ENCODE results near the gene SPEN. TPM values are rescaled to one million over a fixed set of nuclear protein-coding genes. Genes with fewer than 3 reads are reported as not detected.

SPEN gene
- total RNA-seq, 1 experiment from 2014 or later, result 46.4 TPM

GRCh38 chr1:15866721-15867201 lies 19.3 kb downstream of the SPEN start:
- no peak for DNase-seq
- H3K36me3 Mint-ChIP-seq (ENCODE audit: insufficient read depth, unreplicated experiment), result no peaks in the 10 kb centered on the region
- ChIA-PET POLR2A (no interaction called here), CTCF (interaction anchor here (2.2 kb wide), 1 partner anchor 51 kb away, joined by 8 read pairs; no protein-coding TSS in a partner anchor)
- no peak overlapping the region for H3K27ac Mint-ChIP-seq (ENCODE audit: unreplicated experiment)
- no peaks in the 10 kb centered on the region for H3K9me3 Mint-ChIP-seq (ENCODE audit: unreplicated experiment)
- H3K9me3 ChIP-seq, result no peaks in the 10 kb centered on the region
- no peak for TF ChIP-seq CTCF (IDR thresholded peaks at IDR 0.05; ENCODE audit: insufficient read depth in 1 of 2, low read depth in 1 of 2, low read length in 1 of 2, severe bottlenecking in 1 of 2, unreplicated experiment in 1 of 2)
- H3K4me3 Mint-ChIP-seq (ENCODE audit: unreplicated experiment), result no peak overlapping the region
- intact Hi-C loops (cut with micrococcal nuclease; ENCODE audit: unreplicated experiment), result no loop called here
- no TSS peak for BruUV-seq (replicated peaks)
- no peaks in the 10 kb centered on the region for H3K4me1 Mint-ChIP-seq (ENCODE audit: low read depth, unreplicated experiment)
- no peaks in the 10 kb centered on the region for H3K4me1 ChIP-seq
- no peak overlapping the region for H3K4me3 ChIP-seq (ENCODE audit: low read depth, low read length)
- no peaks in the 10 kb centered on the region for H3K36me3 ChIP-seq (ENCODE audit: control insufficient read depth, insufficient read depth, low read length)
- no peaks in the 10 kb centered on the region for H3K27me3 ChIP-seq (replicated peaks; ENCODE audit: control insufficient read depth, insufficient read depth, low read length)
- H3K27me3 Mint-ChIP-seq (ENCODE audit: insufficient read depth, unreplicated experiment), result no peaks in the 10 kb centered on the region

- no peaks in the 10 kb centered on the region for H3K4me1 Mint-ChIP-seq (ENCODE audit: low read depth, unreplicated experiment)
- intact Hi-C loops (cut with micrococcal nuclease; ENCODE audit: unreplicated experiment), result no loop called here
- Histone ChIP-seq H3K4me3 (ENCODE audit: low read depth, low read length) (no peak overlapping the region), H3K27me3 (replicated peaks; ENCODE audit: control insufficient read depth, insufficient read depth, low read length) (no peaks in the 10 kb centered on the region), H3K9me3 (no peaks in the 10 kb centered on the region), H3K4me1 (no peaks in the 10 kb centered on the region), H3K36me3 (ENCODE audit: control insufficient read depth, insufficient read depth, low read length) (no peaks in the 10 kb centered on the region)
- no peaks in the 10 kb centered on the region for H3K27me3 Mint-ChIP-seq (ENCODE audit: insufficient read depth, unreplicated experiment)
- no peaks in the 10 kb centered on the region for H3K9me3 Mint-ChIP-seq (ENCODE audit: unreplicated experiment)
- no TSS peak for BruUV-seq (replicated peaks)
- no peak for TF ChIP-seq CTCF (IDR thresholded peaks at IDR 0.05; ENCODE audit: insufficient read depth in 1 of 2, low read depth in 1 of 2, low read length in 1 of 2, severe bottlenecking in 1 of 2, unreplicated experiment in 1 of 2)
- no peaks in the 10 kb centered on the region for H3K36me3 Mint-ChIP-seq (ENCODE audit: insufficient read depth, unreplicated experiment)
- no peak overlapping the region for H3K4me3 Mint-ChIP-seq (ENCODE audit: unreplicated experiment)
- no peak overlapping the region for H3K27ac Mint-ChIP-seq (ENCODE audit: unreplicated experiment)
- CTCF ChIA-PET, result interaction anchor here (0.6 kb wide), 1 partner anchor 8 kb away, joined by 3 read pairs; no protein-coding TSS in a partner anchor
- DNase-seq, result no peak
- POLR2A ChIA-PET, result no interaction called here
Measured at GRCh38 chr1:15867288-15867687, 19.8 kb downstream of the SPEN start.

- Mint-ChIP-seq H3K4me1 (ENCODE audit: low read depth, unreplicated experiment) (no peaks in the 10 kb centered on the region), H3K27me3 (ENCODE audit: insufficient read depth, unreplicated experiment) (no peaks in the 10 kb centered on the region), H3K9me3 (ENCODE audit: unreplicated experiment) (no peaks in the 10 kb centered on the region), H3K27ac (ENCODE audit: unreplicated experiment) (no peak overlapping the region), H3K4me3 (ENCODE audit: unreplicated experiment) (no peak overlapping the region), H3K36me3 (ENCODE audit: insufficient read depth, unreplicated experiment) (peaks cover 10% of the 10 kb centered on the region)
- no TSS peak for BruUV-seq (replicated peaks)
- POLR2A ChIA-PET, result no interaction called here
- no peaks in the 10 kb centered on the region for H3K36me3 ChIP-seq (ENCODE audit: control insufficient read depth, insufficient read depth, low read length)
- H3K9me3 ChIP-seq, result no peaks in the 10 kb centered on the region
- no peaks in the 10 kb centered on the region for H3K4me1 ChIP-seq
- no peak for TF ChIP-seq CTCF (IDR thresholded peaks at IDR 0.05; ENCODE audit: insufficient read depth in 1 of 2, low read depth in 1 of 2, low read length in 1 of 2, severe bottlenecking in 1 of 2, unreplicated experiment in 1 of 2)
- no peak overlapping the region for H3K4me3 ChIP-seq (ENCODE audit: low read depth, low read length)
- intact Hi-C loops (cut with micrococcal nuclease; ENCODE audit: unreplicated experiment), result no loop called here
- no peaks in the 10 kb centered on the region for H3K27me3 ChIP-seq (replicated peaks; ENCODE audit: control insufficient read depth, insufficient read depth, low read length)
- CTCF ChIA-PET, result no interaction called here
- no peak for DNase-seq
Measured at GRCh38 chr1:15869413-15869812, 21.9 kb downstream of the SPEN start.
